Astrocyte of the cerebellum (primary cell): ENCODE results near the gene HK2.

Experiments used
- DNase-seq: peaks from one replicate; pipeline ENCODE4 v3.0.0-alpha.2; 2011; ENCODE audit warnings: low read depth
- H3K4me3 ChIP-seq: 2 replicates; pipeline ENCODE4 v1.5.1; 2011; ENCODE audit warnings: mild to moderate bottlenecking, low read depth, low read length, moderate library complexity
- CTCF ChIP-seq: IDR thresholded peaks from 2 replicates; pipeline ENCODE4 v1.5.1; 2012; ENCODE audit warnings: low read length, low read depth, moderate library complexity, mild to moderate bottlenecking; ENCODE audit errors: missing control alignments
- in situ Hi-C: cut with HindIII; loops from 2 replicates; pipeline ENCODE4 v1.10.0; 2017; ENCODE audit warnings: low sequenced_read_pairs

The HK2 gene

GRCh38 chr2:74908748-74909444 is 75.0 kb downstream of the HK2 start:
- no peak for DNase-seq
- TF ChIP-seq CTCF: no peak
- peak overlapping the region; percentile 3 for H3K4me3 ChIP-seq
- in situ Hi-C loops: no loop called here

GRCh38 chr2:74910245-74910644 is 76.3 kb downstream of the HK2 start:
- no peak for TF ChIP-seq CTCF
- no peak for DNase-seq
- in situ Hi-C loops: no loop called here
- no peak overlapping the region for H3K4me3 ChIP-seq

- in situ Hi-C loops: no loop called here
- no peak for TF ChIP-seq CTCF
- no peak overlapping the region for H3K4me3 ChIP-seq
- no peak for DNase-seq
Measured at GRCh38 chr2:74911061-74911460, 77.1 kb downstream of the HK2 start.

DNA sequence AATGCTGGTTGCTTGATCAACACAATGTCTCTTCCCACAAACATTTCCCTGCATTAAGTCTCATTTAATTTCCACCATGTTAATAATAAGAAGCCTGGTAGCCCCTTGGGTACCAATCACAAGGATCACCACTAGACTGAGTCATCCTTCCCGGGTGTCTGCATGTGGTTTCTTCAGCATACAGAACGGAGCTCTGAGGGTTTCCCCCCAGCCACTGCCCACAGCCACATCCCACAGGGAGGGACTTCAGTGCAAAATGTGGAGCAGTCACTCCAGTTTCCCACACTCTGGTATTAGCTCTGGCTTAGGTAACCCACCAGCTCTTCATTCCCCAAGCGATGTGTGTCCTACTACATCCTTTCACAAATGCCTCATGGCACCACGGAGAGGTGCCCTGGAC is 81.8 kb downstream of the HK2 start:
- no peak overlapping the region for H3K4me3 ChIP-seq
- peak; percentile 44 for DNase-seq
- in situ Hi-C loops: no loop called here
- TF ChIP-seq CTCF: no peak

DNA sequence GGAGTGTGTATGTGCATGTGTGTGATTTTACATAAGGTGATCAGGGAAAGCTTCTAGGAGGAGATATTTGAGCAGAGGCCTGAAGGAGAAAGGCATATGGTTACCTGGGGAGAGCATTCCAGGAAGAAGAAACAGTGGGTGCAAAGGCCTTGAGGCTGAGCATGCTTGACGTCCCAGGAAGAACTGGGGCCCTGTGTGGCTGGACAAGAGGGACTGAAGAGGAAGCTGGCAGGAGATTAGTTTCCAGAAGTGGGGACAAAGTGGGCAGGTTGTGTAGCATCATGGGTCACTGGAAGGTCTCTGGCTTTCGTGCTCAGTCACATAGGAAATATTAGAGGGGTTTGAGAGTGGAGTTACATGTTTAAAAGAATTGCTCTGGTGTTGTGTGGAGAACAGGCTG is 82.5 kb downstream of the HK2 start:
- in situ Hi-C loops: no loop called here
- H3K4me3 ChIP-seq: no peak overlapping the region
- no peak for TF ChIP-seq CTCF
- no peak for DNase-seq

DNA sequence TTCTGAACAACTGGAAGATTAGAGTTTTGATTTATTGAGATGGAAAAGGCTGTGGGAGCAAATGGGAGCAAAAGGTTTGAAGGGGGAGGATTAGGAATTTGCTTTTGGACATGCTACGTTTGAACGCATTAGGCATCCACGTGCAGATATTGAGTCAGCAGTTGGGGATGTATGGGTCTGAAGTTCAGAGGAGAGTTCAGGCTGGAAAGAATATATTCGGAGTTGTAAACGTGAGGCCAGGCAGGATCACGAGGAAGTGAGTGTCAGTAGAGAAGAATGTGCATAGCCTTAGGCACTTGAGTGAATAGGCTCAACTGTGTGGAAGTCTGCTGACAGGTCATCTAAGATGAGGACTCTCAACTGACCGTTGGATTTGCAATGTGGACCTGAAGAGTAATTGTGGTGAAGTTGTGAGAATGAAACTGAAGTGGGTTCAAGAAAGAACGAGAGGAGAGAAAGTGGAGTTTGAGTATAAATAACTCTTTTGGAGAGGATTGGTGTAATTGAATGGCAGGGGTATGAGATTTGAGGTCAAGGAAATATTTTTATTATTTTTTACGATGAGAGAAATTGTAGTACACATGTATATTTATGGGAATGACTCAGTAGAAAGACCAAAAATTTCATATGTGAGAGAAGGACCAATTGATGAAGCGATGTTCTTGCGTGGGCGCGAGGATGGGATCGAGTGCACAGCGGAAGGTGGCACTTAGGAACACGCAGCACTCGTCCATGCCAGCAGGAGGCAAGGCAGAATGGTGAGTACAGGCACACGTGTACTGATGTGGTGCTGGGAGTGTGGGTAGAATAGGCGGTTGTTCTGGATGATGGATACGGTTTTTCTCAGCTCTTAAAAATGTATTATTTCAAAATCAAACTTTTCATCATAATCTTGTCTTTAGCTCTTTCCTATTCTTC is 84.0 kb downstream of the HK2 start:
- peak; percentile 16 for TF ChIP-seq CTCF
- in situ Hi-C loops: no loop called here
- no peak for DNase-seq
- H3K4me3 ChIP-seq: no peak overlapping the region
